Brain microvascular endothelial cell (primary cell): Measurements from ENCODE around the gene FEM1C.
"Not testable (repeated sequence)": the region's sequence is repeated elsewhere in the genome, so short reads cannot be mapped to it uniquely, and the experiment has no call there.

Experiments
- DNase-seq: peaks from one replicate; pipeline ENCODE4 v3.0.0-alpha.2; 2020
- H3K27ac ChIP-seq: fragments of 250-450 bp; sonication (Bioruptor Pico); 2 replicates; pipeline ENCODE4 v1.5.1; 2020; ENCODE audit warnings: mild to moderate bottlenecking, moderate library complexity
- H3K27me3 ChIP-seq: fragments of 250-450 bp; sonication (Bioruptor Pico); replicated peaks from 2 replicates; pipeline ENCODE4 v1.5.1; 2020; ENCODE audit warnings: mild to moderate bottlenecking
- H3K36me3 ChIP-seq: fragments of 250-450 bp; sonication (Bioruptor Pico); replicated peaks from 2 replicates; pipeline ENCODE4 v1.5.1; 2020; ENCODE audit warnings: mild to moderate bottlenecking
- H3K4me3 ChIP-seq: 2 replicates; pipeline ENCODE4 v1.5.1; 2011; ENCODE audit warnings: low read depth, mild to moderate bottlenecking, control low read depth, low read length, moderate library complexity
- in situ Hi-C: cut with HindIII; loops from 2 replicates; pipeline ENCODE4 v1.10.0; 2017; ENCODE audit warnings: low sequenced_read_pairs, low pct_ligation_motif_present
- TF ChIP-seq, protein P1 (sequence below): IDR thresholded peaks from 2 replicates; pipeline ENCODE4 v1.5.1; 2011; ENCODE audit warnings: low read depth, mild to moderate bottlenecking, moderate library complexity, low read length, control low read depth, inconsistent platforms; ENCODE audit errors: missing control alignments

The FEM1C gene

DNA sequence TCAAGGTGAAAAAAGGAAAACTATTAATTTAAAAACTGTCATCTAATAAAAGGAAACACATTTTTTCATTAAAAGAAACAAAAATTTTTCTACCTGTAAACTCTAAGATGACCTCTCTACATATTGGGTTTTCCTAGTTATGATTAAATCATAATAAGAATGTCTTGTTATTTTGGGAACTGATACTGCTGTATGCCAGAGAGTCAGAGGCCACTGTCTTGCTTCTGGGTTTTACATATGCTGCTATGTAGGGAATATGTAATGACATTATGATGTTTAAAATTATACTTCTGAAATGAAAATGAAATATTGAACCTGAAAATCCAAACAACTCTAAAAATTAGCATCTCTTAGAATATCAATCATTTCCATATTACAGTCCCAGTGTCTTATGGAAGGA lies 63.7 kb downstream of the FEM1C start:
- in situ Hi-C loops = no loop called here
- no peaks in the 10 kb centered on the region for H3K36me3 ChIP-seq
- TF ChIP-seq, protein P1, sequence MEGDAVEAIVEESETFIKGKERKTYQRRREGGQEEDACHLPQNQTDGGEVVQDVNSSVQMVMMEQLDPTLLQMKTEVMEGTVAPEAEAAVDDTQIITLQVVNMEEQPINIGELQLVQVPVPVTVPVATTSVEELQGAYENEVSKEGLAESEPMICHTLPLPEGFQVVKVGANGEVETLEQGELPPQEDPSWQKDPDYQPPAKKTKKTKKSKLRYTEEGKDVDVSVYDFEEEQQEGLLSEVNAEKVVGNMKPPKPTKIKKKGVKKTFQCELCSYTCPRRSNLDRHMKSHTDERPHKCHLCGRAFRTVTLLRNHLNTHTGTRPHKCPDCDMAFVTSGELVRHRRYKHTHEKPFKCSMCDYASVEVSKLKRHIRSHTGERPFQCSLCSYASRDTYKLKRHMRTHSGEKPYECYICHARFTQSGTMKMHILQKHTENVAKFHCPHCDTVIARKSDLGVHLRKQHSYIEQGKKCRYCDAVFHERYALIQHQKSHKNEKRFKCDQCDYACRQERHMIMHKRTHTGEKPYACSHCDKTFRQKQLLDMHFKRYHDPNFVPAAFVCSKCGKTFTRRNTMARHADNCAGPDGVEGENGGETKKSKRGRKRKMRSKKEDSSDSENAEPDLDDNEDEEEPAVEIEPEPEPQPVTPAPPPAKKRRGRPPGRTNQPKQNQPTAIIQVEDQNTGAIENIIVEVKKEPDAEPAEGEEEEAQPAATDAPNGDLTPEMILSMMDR = no peak
- no peaks in the 10 kb centered on the region for H3K27me3 ChIP-seq
- no peak overlapping the region for H3K27ac ChIP-seq
- DNase-seq = no peak
- no peak overlapping the region for H3K4me3 ChIP-seq

DNA sequence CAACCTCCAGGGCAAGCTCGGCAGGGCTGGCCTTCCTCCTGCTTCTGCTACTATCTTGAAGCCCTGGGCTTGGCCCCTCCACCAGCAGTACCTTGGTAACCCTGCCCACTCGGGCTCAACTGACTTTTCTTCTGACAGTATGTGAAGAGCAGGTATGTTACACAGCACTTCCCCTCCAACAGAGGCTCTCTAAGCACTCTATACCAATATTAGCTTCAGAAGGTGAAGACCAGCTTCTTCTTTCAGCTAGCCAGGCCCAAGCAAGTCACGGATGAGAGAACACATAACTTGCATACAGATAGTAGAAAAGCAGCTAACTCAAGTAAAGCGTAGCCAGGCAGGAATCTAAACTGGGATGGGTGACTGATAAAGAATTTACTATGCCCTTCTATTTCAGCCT lies 64.3 kb downstream of the FEM1C start:
- no peaks in the 10 kb centered on the region for H3K27me3 ChIP-seq
- TF ChIP-seq, protein P1 = no peak
- H3K27ac ChIP-seq = no peak overlapping the region
- no peak for DNase-seq
- in situ Hi-C loops = no loop called here
- H3K4me3 ChIP-seq = no peak overlapping the region
- no peaks in the 10 kb centered on the region for H3K36me3 ChIP-seq

DNA sequence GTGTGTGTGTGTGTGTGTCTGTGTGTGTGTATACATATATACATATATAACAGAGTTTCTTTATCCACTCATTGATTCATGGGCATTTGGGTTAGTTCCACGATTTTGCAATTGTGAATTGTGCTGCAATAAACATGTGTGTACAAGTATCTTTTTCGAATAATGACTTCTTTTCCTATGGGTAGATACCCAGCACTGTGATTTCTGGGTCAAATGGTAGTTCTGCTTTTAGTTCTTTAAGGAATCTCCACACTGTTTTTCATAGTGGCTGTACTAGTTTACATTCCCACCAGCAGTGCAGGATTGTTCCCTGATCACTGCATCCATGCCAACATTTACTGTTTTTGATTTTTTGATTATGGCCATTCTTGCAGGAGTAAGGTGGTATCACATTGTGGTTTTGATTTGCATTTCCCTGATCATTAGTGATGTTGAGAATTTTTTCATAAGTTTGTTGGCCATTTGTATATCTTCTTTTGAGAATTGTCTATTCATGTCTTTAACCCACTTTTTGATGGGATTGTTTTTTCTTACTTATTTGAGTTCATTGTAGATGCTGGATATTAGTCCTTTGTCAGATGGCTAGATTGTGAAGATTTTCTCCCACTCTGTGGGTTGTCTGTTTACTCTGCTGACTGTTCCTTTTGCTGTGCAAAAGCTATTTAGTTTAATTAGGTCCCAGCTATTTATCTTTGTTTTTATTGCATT lies 65.3 kb downstream of the FEM1C start:
- H3K4me3 ChIP-seq, H3K36me3 ChIP-seq, H3K27me3 ChIP-seq, H3K27ac ChIP-seq, in situ Hi-C loops, DNase-seq: not testable (repeated sequence)

DNA sequence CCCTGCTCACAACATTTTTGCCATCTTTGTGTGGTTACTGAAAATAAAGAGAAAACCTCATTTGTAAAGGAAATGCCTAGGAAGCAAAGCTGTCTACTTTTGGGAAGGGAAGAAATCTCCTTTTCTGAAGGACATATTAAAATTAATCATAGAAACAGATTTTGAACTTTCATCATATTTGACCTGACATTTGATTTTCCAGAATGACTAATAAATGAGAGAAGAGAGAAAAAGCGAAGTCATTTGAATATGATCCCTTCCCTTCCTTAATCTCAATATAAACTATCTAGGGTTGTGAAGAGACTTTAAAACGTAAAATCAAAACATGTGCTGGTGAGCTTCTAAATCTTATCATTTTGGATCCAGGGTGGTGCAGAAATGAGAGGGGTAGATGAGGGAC lies 66.3 kb downstream of the FEM1C start:
- H3K27me3 ChIP-seq = no peaks in the 10 kb centered on the region
- H3K27ac ChIP-seq = no peak overlapping the region
- no peaks in the 10 kb centered on the region for H3K36me3 ChIP-seq
- in situ Hi-C loops = no loop called here
- no peak overlapping the region for H3K4me3 ChIP-seq
- no peak for DNase-seq
- TF ChIP-seq, protein P1 = no peak

DNA sequence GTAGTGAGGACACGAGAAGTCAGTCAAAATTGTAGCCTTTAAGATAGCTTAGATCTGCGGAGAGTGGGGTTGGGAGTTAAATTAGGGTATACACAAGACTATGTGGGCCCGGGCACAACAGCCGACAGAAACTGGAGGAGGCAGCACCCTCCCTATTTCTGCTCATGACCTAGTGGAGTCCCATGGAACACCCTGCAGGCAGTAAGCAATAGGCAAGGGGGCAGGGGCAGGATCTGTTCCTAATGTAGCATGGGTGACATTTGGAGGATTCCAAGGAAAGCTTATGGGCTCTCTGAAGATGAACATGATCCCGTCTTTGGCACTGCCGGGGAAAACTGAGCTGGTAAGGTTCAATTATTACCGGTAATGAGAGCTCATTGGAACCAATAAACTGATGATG lies 67.0 kb downstream of the FEM1C start:
- H3K27me3 ChIP-seq = no peaks in the 10 kb centered on the region
- no peak overlapping the region for H3K27ac ChIP-seq
- DNase-seq = no peak
- H3K36me3 ChIP-seq = no peaks in the 10 kb centered on the region
- TF ChIP-seq, protein P1 = no peak
- no peak overlapping the region for H3K4me3 ChIP-seq
- in situ Hi-C loops = no loop called here

DNA sequence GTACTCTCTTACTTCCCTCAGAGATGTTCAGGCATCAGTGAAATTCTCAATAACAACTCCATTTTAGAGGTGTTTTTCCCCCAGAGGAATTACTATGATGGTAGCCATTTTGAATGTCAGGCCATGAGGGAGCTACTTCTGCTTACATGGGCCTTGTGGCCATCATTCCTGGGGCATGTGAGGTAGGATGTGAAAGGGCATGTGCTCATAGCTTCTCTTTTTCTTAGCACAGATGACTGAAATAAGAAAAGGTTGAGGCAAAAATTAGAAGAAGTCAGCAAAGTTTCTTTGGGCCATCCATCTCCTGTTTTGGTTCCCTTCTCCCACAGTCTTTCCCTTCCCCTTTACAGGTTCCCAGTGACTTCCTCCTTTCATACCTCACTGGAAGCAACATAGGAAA lies 68.8 kb downstream of the FEM1C start:
- Histone ChIP-seq H3K27me3 (no peaks in the 10 kb centered on the region), H3K36me3 (no peaks in the 10 kb centered on the region), H3K27ac (no peak overlapping the region), H3K4me3 (no peak overlapping the region)
- no peak for DNase-seq
- in situ Hi-C loops = no loop called here
- TF ChIP-seq, protein P1 = no peak
